Psoas muscle (tissue), 8 donors: ENCODE measurements around the gene TGFBR2. TPM values are rescaled to one million over a fixed set of nuclear protein-coding genes. Genes with fewer than 3 reads are reported as not detected.

Source experiments
- ATAC-seq, 4 donors: fragments of 200-7000 bp; cut with Tn5 transposase; one replicate each; pipeline ENCODE4 v1.9.1; 2020; ENCODE audit warnings: moderate library complexity in 3 of 4, mild to moderate bottlenecking in 2 of 4
- DNase-seq, 2 donors: peaks; one replicate each; pipeline ENCODE4 v3.0.0-alpha.2; 2020
- H3K27ac ChIP-seq: fragments of 200-600 bp; one replicate; pipeline ENCODE4 v1.8.0; 2022
- H3K27me3 ChIP-seq, 3 donors: fragments of 200-600 bp in 1 of 3; one replicate each; pipeline versions ENCODE4 v1.6.1 to v1.8.0; 2013 to 2022; ENCODE audit warnings: low read length in 2 of 3, mild to moderate bottlenecking in 2 of 3, moderate library complexity in 1 of 3; ENCODE audit not compliant: insufficient read depth in 3 of 3
- H3K36me3 ChIP-seq, 2 donors: fragments of 200-600 bp in 1 of 2; one replicate each; pipeline versions ENCODE4 v1.6.1 to v1.8.0; 2013 to 2022; ENCODE audit warnings: low read depth in 1 of 2, mild to moderate bottlenecking in 1 of 2, moderate library complexity in 1 of 2; ENCODE audit not compliant: insufficient read depth in 1 of 2
- H3K4me1 ChIP-seq: fragments of 200-600 bp; one replicate; pipeline ENCODE4 v1.8.0; 2022
- H3K4me3 ChIP-seq: fragments of 200-600 bp; one replicate; pipeline ENCODE4 v1.8.0; 2022; ENCODE audit warnings: mild to moderate bottlenecking
- H3K9me3 ChIP-seq: fragments of 200-600 bp; one replicate; pipeline ENCODE4 v1.8.0; 2022
- WGBS, 3 donors: extraction: QIAGEN DNeasy Blood & Tissue Kit; methylation state at CpG; one replicate each; pipeline versions ENCODE4 v1.1.6 to v1.1.7; 2013; 5-methylcytosine and 5-hydroxymethylcytosine counted together
- intact Hi-C, 2 donors: fragments of 100-400 bp; cut with DNase I; formaldehyde crosslinking; loops; one replicate each; pipeline versions ENCODE4 v1.11.0 to v1.14.2; 2022
- polyA plus RNA-seq, 3 donors: library from polyadenylated mRNA; stranded (reverse); fragments of 200-250 nt; gene quantifications; one replicate each; pipeline ENCODE4 v1.2.3, GENCODE V29; 2013
- total RNA-seq, 4 donors: library from RNA; stranded (reverse); fragmentation: NEBNext Ultra II Directional in 2 of 4; extraction: Animal tissue kit (Norgen Biotek cat#: 25700) in 2 of 4; gene quantifications; one replicate each; pipeline versions ENCODE4 v1.2.1 to v1.2.4, GENCODE V29; 2021 to 2023
- TF ChIP-seq, protein P1 (sequence below): fragments of 200-600 bp; IDR thresholded peaks from one replicate; pipeline ENCODE4 v1.8.0; 2022; ENCODE audit warnings: antibody characterized with exemption
- donor health status: healthy with polysubstance abuse.
- donor health status: DM: no; HTN: no; CAD: no; lungs with moderate emphysema.
- donor health status: Bipolar disorder and iron deficiency.
- donor health status: healthy.
- donor health status: DM: yes; HTN: yes; CAD: no.
- donor health status: DM: no; HTN: no; CAD: no.
- donor health status: DM: no; HTN: no; CAD: no.
- donor health status: DM: yes; HTN: yes; CAD: no.

TGFBR2 gene
- total and polyA plus RNA-seq, 7 donors, result 19.7 to 58.8 (median 42.6) TPM

DNA sequence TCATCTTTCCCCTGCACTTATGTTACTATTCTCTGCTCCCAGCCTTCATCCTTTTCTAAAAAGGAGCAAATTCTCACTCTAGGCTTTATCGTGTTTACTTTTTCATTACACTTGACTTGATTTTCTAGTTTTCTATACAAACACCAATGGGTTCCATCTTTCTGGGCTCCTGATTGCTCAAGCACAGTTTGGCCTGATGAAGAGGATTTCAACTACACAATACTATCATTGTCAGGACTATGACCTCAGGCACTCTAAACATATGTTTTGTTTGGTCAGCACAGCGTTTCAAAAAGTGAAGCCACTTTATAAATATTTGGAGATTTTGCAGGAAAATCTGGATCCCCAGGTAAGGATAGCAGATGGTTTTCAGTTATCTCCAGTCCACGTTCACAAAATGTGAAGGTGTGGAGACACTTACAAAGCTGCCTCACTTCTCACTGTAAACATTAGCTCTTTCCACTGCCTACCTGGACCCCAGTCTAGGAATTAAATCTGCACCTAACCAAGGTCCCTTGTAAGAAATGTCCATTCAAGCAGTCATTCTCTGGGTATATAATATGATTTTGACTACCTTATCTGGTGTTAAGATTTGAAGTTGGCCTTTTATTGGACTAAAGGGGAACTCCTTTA is 86.2 kb downstream of the TGFBR2 start:
- intact Hi-C loops, result loop anchor here (5.0 to 10.0 kb wide), 6 partner anchors 85 to 650 kb away; partner anchors contain the start of gene TGFBR2 (in 1 of the 2)
- peaks cover 62% of the 10 kb centered on the region for H3K4me1 ChIP-seq
- no peak overlapping the region for H3K4me3 ChIP-seq
- WGBS, 3 donors, result 82 to 84% (median 84%) methylated on average over 3 of the region's 3 CpGs
- DNase-seq (no peak), ATAC-seq (no peak)
- H3K27me3 ChIP-seq, result no peaks in the 10 kb centered on the region
- no peak overlapping the region for H3K27ac ChIP-seq
- H3K9me3 ChIP-seq, result no peaks in the 10 kb centered on the region
- TF ChIP-seq, protein P1, sequence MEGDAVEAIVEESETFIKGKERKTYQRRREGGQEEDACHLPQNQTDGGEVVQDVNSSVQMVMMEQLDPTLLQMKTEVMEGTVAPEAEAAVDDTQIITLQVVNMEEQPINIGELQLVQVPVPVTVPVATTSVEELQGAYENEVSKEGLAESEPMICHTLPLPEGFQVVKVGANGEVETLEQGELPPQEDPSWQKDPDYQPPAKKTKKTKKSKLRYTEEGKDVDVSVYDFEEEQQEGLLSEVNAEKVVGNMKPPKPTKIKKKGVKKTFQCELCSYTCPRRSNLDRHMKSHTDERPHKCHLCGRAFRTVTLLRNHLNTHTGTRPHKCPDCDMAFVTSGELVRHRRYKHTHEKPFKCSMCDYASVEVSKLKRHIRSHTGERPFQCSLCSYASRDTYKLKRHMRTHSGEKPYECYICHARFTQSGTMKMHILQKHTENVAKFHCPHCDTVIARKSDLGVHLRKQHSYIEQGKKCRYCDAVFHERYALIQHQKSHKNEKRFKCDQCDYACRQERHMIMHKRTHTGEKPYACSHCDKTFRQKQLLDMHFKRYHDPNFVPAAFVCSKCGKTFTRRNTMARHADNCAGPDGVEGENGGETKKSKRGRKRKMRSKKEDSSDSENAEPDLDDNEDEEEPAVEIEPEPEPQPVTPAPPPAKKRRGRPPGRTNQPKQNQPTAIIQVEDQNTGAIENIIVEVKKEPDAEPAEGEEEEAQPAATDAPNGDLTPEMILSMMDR, result no peak
- peaks cover 4 to 50% of the 10 kb centered on the region in 2 donors for H3K36me3 ChIP-seq

DNA sequence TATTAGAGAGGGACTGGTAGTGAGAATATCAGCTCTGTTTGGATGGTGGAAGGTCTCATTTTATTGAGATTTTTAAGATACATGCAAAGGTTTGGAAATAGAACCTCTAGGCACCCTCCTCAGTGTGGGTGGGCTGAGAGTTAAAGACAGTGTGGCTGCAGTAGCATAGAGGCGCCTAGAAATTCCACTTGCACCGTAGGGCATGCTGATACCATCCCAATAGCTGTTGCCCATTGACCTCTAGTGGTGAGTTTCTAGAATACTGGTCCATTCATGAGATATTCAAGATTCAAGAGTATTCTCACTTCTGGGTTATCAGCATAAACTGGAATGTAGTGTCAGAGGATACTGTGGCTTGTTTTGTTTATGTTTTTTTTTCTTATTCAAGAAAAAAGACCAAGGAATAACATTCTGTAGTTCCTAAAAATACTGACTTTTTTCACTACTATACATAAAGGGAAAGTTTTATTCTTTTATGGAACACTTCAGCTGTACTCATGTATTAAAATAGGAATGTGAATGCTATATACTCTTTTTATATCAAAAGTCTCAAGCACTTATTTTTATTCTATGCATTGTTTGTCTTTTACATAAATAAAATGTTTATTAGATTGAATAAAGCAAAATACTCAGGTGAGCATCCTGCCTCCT is 87.2 kb downstream of the TGFBR2 start:
- no peak overlapping the region for H3K27ac ChIP-seq
- WGBS, 3 donors, result 3 to 4% (median 4%) methylated on average over 2 of the region's 2 CpGs

DNA sequence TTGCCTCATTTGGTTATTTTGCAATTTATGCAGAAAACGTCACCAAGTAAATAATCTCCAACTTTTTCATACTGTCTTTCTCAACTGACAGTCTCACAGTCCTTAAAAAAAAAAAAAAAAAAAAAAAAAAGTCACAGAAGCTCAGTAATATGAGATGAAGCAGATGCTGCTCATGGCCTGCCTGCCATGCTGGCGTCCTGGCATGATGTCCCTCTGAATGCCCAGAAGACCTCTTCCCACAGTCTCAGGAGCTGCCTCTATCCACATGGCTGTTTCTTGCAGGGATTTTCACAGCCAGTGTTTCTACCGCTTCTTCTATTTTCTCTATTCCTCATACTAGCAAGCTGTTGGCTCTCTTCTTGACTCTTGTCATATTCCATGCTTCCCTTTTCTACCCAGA is 87.7 kb downstream of the TGFBR2 start:
- 28 to 50% (median 31%) methylated on average over 3 of the region's 3 CpGs for WGBS, 3 donors
- no peak for DNase-seq
- H3K4me1 ChIP-seq, result peaks cover 56% of the 10 kb centered on the region
- no peak overlapping the region for H3K4me3 ChIP-seq
- peaks cover 3 to 36% of the 10 kb centered on the region in 2 donors for H3K36me3 ChIP-seq
- no peaks in the 10 kb centered on the region for H3K9me3 ChIP-seq
- TF ChIP-seq, protein P1, result no peak
- H3K27me3 ChIP-seq, result no peaks in the 10 kb centered on the region
- intact Hi-C loops, result loop anchor here (5.0 to 10.0 kb wide), 6 partner anchors 87 to 652 kb away; partner anchors contain the start of gene TGFBR2 (in 1 of the 2)
- no peak overlapping the region for H3K27ac ChIP-seq
- ATAC-seq, result peak in 3 of 4 donors; percentile 32 to 59 (median 53)

More for the DNA sequence above, 87.2 kb downstream of the TGFBR2 start:
- peaks cover 62% of the 10 kb centered on the region for H3K4me1 ChIP-seq
- no peaks in the 10 kb centered on the region for H3K27me3 ChIP-seq
- H3K9me3 ChIP-seq, result no peaks in the 10 kb centered on the region
- H3K36me3 ChIP-seq, result peaks cover 6 to 40% of the 10 kb centered on the region in 2 donors
- TF ChIP-seq, protein P1, result peak; percentile 85
- intact Hi-C loops, result loop anchor here (5.0 to 10.0 kb wide), 6 partner anchors 86 to 651 kb away; partner anchors contain the start of gene TGFBR2 (in 1 of the 2)
- DNase-seq (no peak), ATAC-seq (peak; percentile 81 to 89 (median 84))
- no peak overlapping the region for H3K4me3 ChIP-seq

DNA sequence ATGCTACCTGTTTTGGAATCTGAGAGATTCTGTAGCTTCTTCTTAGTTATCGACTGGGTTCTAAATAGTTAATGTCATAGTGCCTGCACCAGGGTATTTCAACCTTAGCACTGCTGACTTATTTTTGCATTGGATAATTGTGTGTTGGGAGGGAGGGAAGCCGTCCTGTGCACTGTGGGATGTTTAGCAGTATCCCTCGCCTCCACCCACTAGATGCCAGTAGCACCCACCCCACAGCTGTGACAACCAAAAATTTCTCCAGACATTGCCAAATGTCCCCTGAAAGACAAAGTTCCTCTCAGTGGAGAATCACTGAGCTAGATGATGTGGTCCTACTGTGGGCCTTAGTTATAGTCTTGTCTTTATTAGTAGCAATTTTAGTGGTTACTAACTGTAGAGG is 88.3 kb downstream of the TGFBR2 start:
- ATAC-seq (peak in 1 of 4 donors; percentile 20), DNase-seq (no peak)
- no peak overlapping the region for H3K27ac ChIP-seq
- peaks cover 3 to 36% of the 10 kb centered on the region in 2 donors for H3K36me3 ChIP-seq
- intact Hi-C loops, result loop anchor here (5.0 to 10.0 kb wide), 6 partner anchors 87 to 652 kb away; partner anchors contain the start of gene TGFBR2 (in 1 of the 2)
- no peaks in the 10 kb centered on the region for H3K27me3 ChIP-seq
- peaks cover 51% of the 10 kb centered on the region for H3K4me1 ChIP-seq
- no peaks in the 10 kb centered on the region for H3K9me3 ChIP-seq
- TF ChIP-seq, protein P1, result no peak
- WGBS, 3 donors, result 76 to 79% (median 77%) methylated on average over 3 of the region's 3 CpGs
- H3K4me3 ChIP-seq, result no peak overlapping the region
